BLaER1 (cell line): ENCODE measurements around the gene RTP1.
"Not testable (repeated sequence)": the region's sequence is repeated elsewhere in the genome, so short reads cannot be mapped to it uniquely, and the experiment has no call there.

ENCODE experiments used
- H3K27ac ChIP-seq: shearing (Covaris generic); formaldehyde crosslinking; 2 replicates; pipeline ENCODE4 v1.8.1; 2022
- H3K27me3 ChIP-seq: shearing (Covaris generic); formaldehyde crosslinking; 2 replicates; pipeline ENCODE4 v1.8.1; 2022
- H3K36me3 ChIP-seq: shearing (Covaris generic); formaldehyde crosslinking; 2 replicates; pipeline ENCODE4 v1.8.1; 2022
- H3K4me1 ChIP-seq: shearing (Covaris generic); formaldehyde crosslinking; 2 replicates; pipeline ENCODE4 v1.8.1; 2022
- H3K4me2 ChIP-seq: shearing (Covaris generic); formaldehyde crosslinking; 2 replicates; pipeline ENCODE4 v1.8.1; 2022
- H3K4me3 ChIP-seq: shearing (Covaris generic); formaldehyde crosslinking; 2 replicates; pipeline ENCODE4 v1.8.1; 2022
- H3K9ac ChIP-seq: shearing (Covaris generic); formaldehyde crosslinking; 2 replicates; pipeline ENCODE4 v1.8.1; 2022
- H3K9me3 ChIP-seq: shearing (Covaris generic); formaldehyde crosslinking; 2 replicates; pipeline ENCODE4 v1.8.1; 2022
- H4K20me1 ChIP-seq: shearing (Covaris generic); formaldehyde crosslinking; 2 replicates; pipeline ENCODE4 v1.8.1; 2022
- Cebpa-rat ChIP-seq: shearing (Covaris generic); IDR thresholded peaks from 2 replicates; pipeline ENCODE4 v1.8.1; 2022

RTP1 gene

GRCh38 chr3:187196573-187197334, 532 bp upstream of the RTP1 start:
- no peaks in the 10 kb centered on the region for H4K20me1 ChIP-seq
- no peak overlapping the region for H3K27ac ChIP-seq
- TF ChIP-seq Cebpa-rat = no peak
- H3K4me1 ChIP-seq = no peaks in the 10 kb centered on the region
- H3K27me3 ChIP-seq = no peaks in the 10 kb centered on the region
- H3K9me3 ChIP-seq = no peaks in the 10 kb centered on the region
- no peaks in the 10 kb centered on the region for H3K36me3 ChIP-seq
- no peak overlapping the region for H3K9ac ChIP-seq
- H3K4me3 ChIP-seq = no peak overlapping the region
- no peak overlapping the region for H3K4me2 ChIP-seq

- no peak for TF ChIP-seq Cebpa-rat
- Histone ChIP-seq H3K4me2 (no peak overlapping the region), H3K4me3 (no peak overlapping the region), H3K4me1 (no peaks in the 10 kb centered on the region), H3K9ac (no peak overlapping the region), H3K9me3 (no peaks in the 10 kb centered on the region), H3K27me3 (no peaks in the 10 kb centered on the region), H3K36me3 (no peaks in the 10 kb centered on the region), H4K20me1 (no peaks in the 10 kb centered on the region), H3K27ac (no peak overlapping the region)
These were observed 1.2 kb downstream of the RTP1 start for GRCh38 chr3:187198490-187198889.

GRCh38 chr3:187199463-187200050, 2.3 kb downstream of the RTP1 start:
- not testable (repeated sequence) for H3K9me3 ChIP-seq, H3K27ac ChIP-seq, H3K9ac ChIP-seq, H3K4me1 ChIP-seq, H3K4me2 ChIP-seq, H3K36me3 ChIP-seq, H3K27me3 ChIP-seq, H3K4me3 ChIP-seq, H4K20me1 ChIP-seq

DNA sequence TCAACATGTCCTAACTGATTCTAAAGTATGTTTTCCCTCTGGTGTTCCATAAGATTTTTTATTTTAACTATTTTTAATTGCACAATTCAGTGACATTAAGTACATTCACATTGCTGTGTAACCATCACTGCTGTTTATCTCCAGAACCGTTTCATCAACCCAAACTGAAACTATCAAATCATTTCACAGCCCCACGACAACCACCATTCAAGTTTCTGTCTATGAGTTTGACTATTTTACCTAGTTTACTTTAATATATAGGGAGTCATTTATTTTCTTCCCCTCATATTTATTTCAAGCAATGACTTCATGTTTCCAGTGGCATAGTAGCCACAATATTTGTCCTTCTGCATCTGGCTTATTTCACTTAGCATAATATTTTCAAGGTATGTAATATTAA, 8.4 kb downstream of the RTP1 start:
- H3K27me3 ChIP-seq = no peaks in the 10 kb centered on the region
- H3K4me2 ChIP-seq = no peak overlapping the region
- H3K36me3 ChIP-seq = no peaks in the 10 kb centered on the region
- peaks cover 16% of the 10 kb centered on the region for H3K9me3 ChIP-seq
- no peak overlapping the region for H3K9ac ChIP-seq
- no peaks in the 10 kb centered on the region for H3K4me1 ChIP-seq
- no peaks in the 10 kb centered on the region for H4K20me1 ChIP-seq
- H3K4me3 ChIP-seq = no peak overlapping the region
- no peak overlapping the region for H3K27ac ChIP-seq
- no peak for TF ChIP-seq Cebpa-rat

DNA sequence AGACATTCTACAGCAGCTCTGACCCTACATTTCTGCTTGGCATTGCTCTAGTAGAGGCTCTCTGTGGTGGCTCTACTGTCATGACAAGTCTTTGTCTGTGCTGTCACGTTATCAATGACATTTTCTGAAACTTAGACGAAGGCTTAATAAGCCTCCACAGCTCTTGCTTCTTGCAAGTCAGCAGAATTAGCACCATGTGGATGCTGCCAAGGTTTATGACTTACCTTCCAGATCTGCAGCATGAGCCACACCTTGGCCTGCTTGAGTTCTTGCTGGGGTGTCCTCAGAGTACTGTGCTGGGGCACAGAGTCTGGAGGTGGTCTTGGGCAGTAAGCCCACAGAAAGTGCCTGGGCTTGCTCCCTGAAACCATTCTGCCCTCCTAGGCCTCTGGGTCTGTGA, 9.8 kb downstream of the RTP1 start:
- Histone ChIP-seq H3K27me3 (no peaks in the 10 kb centered on the region), H3K4me3 (no peak overlapping the region), H3K4me2 (no peak overlapping the region), H3K9ac (no peak overlapping the region), H3K9me3 (peaks cover 16% of the 10 kb centered on the region), H3K4me1 (no peaks in the 10 kb centered on the region), H3K36me3 (no peaks in the 10 kb centered on the region), H4K20me1 (no peaks in the 10 kb centered on the region), H3K27ac (no peak overlapping the region)
- no peak for TF ChIP-seq Cebpa-rat

- H3K4me2 ChIP-seq = no peak overlapping the region
- TF ChIP-seq Cebpa-rat = no peak
- no peak overlapping the region for H3K9ac ChIP-seq
- H3K9me3 ChIP-seq = peaks cover 16% of the 10 kb centered on the region
- H3K27me3 ChIP-seq = no peaks in the 10 kb centered on the region
- H3K4me3 ChIP-seq = no peak overlapping the region
- no peaks in the 10 kb centered on the region for H3K36me3 ChIP-seq
- H4K20me1 ChIP-seq = no peaks in the 10 kb centered on the region
- H3K27ac ChIP-seq = no peak overlapping the region
- no peaks in the 10 kb centered on the region for H3K4me1 ChIP-seq
These were observed 10.3 kb downstream of the RTP1 start for GRCh38 chr3:187207624-187208023.

DNA sequence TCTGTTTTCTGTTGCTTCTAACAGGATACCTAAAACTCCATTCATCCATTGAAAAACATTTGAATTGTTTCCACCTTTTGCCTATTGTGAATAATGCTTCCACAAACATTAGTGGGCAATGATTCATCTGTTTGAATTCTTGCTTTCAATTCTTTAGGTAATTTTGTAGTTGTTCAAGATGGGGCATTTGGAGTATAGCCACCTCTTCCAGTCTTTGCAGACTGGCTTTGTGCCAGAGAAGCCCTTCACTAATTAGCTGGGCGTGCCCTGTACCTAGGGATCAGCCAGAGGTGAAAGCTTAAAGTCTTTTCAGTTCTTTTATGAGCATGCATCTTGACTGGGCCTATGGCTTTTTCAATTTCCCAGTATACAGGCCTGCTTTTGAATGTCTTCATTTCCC, 10.9 kb downstream of the RTP1 start:
- H3K4me2 ChIP-seq = no peak overlapping the region
- H3K4me1 ChIP-seq = no peaks in the 10 kb centered on the region
- H3K36me3 ChIP-seq = no peaks in the 10 kb centered on the region
- H3K27ac ChIP-seq = no peak overlapping the region
- H3K27me3 ChIP-seq = no peaks in the 10 kb centered on the region
- no peaks in the 10 kb centered on the region for H4K20me1 ChIP-seq
- H3K4me3 ChIP-seq = no peak overlapping the region
- no peak for TF ChIP-seq Cebpa-rat
- peaks cover 16% of the 10 kb centered on the region for H3K9me3 ChIP-seq
- no peak overlapping the region for H3K9ac ChIP-seq

DNA sequence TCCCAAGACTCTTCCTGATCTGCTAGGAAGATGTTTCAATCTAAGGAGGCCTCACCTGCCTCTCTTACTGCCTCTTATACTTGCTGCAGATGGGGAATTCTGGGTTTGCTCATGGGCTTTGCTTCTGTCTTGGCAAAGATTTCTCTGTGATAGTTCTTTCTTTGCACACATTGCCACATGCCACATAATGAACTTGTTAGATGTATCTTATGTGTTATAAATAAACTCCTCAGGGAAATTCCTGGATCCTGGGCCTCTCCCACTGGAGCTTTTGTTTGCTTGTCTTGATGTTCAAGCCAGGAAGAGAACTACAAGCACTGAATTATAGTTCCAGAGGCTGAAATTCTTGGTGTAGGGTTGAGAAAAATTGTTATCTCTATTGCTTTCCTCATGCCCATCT, 12.2 kb downstream of the RTP1 start:
- Histone ChIP-seq H3K27ac (no peak overlapping the region), H3K36me3 (no peaks in the 10 kb centered on the region), H3K9ac (no peak overlapping the region), H3K9me3 (peaks cover 16% of the 10 kb centered on the region), H3K4me2 (no peak overlapping the region), H3K4me3 (no peak overlapping the region), H3K27me3 (no peaks in the 10 kb centered on the region), H3K4me1 (no peaks in the 10 kb centered on the region), H4K20me1 (no peaks in the 10 kb centered on the region)
- TF ChIP-seq Cebpa-rat = no peak

GRCh38 chr3:187210091-187210490, 12.8 kb downstream of the RTP1 start:
- H3K4me3 ChIP-seq = no peak overlapping the region
- H3K9ac ChIP-seq = no peak overlapping the region
- no peak for TF ChIP-seq Cebpa-rat
- peaks cover 16% of the 10 kb centered on the region for H3K9me3 ChIP-seq
- no peaks in the 10 kb centered on the region for H3K36me3 ChIP-seq
- no peaks in the 10 kb centered on the region for H4K20me1 ChIP-seq
- H3K27me3 ChIP-seq = no peaks in the 10 kb centered on the region
- H3K27ac ChIP-seq = no peak overlapping the region
- H3K4me2 ChIP-seq = no peak overlapping the region
- no peaks in the 10 kb centered on the region for H3K4me1 ChIP-seq

DNA sequence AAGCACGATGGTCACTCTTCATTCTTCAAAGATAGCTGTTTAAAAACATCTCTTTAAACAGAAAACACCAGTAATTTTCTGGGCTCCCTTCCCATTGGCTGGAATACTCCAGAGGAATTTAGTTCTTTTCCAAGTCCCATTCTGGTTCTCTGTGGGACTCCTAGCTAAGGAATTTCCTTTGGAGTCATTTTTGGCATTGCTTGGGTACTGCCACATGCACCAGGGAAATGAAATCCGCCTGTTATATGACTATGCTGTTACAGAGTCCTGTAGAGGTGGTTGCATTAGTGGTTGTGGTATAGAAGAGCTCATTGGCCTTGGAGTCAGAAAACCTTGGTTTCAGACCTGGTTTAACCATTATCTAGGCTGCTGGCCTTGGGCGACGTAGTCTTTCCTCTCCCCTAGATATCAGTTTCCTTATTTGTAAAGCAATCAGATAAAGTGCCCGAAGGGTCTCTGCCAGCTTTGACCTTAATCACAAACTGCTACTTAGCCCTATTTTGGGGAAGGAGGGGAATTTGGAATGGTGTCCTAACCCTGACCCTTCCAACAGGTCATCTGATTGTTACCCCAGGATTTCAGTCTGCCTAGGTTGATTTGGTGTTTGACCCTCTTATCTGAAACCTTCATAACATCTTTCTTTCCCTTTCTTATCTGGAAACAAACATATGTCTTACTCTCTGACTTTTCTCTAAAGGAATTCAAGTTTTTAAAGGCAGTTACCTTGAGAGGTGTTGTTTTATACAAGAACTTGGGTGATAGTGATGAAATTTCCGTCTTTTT, 13.4 kb downstream of the RTP1 start:
- no peak overlapping the region for H3K9ac ChIP-seq
- no peak overlapping the region for H3K4me2 ChIP-seq
- H3K9me3 ChIP-seq = peaks cover 16% of the 10 kb centered on the region
- no peaks in the 10 kb centered on the region for H3K27me3 ChIP-seq
- H3K4me1 ChIP-seq = no peaks in the 10 kb centered on the region
- H4K20me1 ChIP-seq = no peaks in the 10 kb centered on the region
- H3K4me3 ChIP-seq = no peak overlapping the region
- no peak overlapping the region for H3K27ac ChIP-seq
- no peak for TF ChIP-seq Cebpa-rat
- no peaks in the 10 kb centered on the region for H3K36me3 ChIP-seq
